Hepatocyte (in vitro differentiated cells): ENCODE data around the gene HINT2.

ENCODE experiments used
- CTCF ChIP-seq: fragments of 200-600 bp; sonication (generic); IDR thresholded peaks from 2 replicates; pipeline ENCODE4 v1.5.1; 2016; ENCODE audit warnings: antibody characterized with exemption, mild to moderate bottlenecking; ENCODE audit not compliant: poor library complexity
- EZH2 ChIP-seq: fragments of 200-600 bp; sonication (generic); IDR thresholded peaks from 2 replicates; pipeline ENCODE4 v1.6.1; 2016; ENCODE audit warnings: antibody characterized with exemption, mild to moderate bottlenecking, borderline replicate concordance
- EZH2phosphoT487 ChIP-seq: fragments of 200-600 bp; sonication (generic); IDR thresholded peaks from one replicate; pipeline ENCODE4 v1.6.1; 2018; ENCODE audit warnings: antibody characterized with exemption, mild to moderate bottlenecking, low read depth, moderate library complexity; ENCODE audit not compliant: unreplicated experiment, severe bottlenecking

- TF ChIP-seq CTCF: no peak
- no peak for TF ChIP-seq EZH2
- TF ChIP-seq EZH2phosphoT487: no peak
Measured at GRCh38 chr9:35829764-35830096, 14.9 kb upstream of the HINT2 start.
